Keratinocyte (primary cell): ENCODE data around the gene HAND2. TPM values are rescaled to one million over a fixed set of nuclear protein-coding genes. Genes with fewer than 3 reads are reported as not detected.
A peak's percentile ranks its signal among the peaks of the same experiment; 100 is the strongest.

Source experiments
- DNase-seq: peaks from one replicate; pipeline ENCODE4 v3.0.0-alpha.2; 2011; ENCODE audit warnings: low read depth, missing footprints, low spot score
- FAIRE-seq: peaks from 2 replicates; lab custom pipeline; 2011; peaks lifted over from hg19 to GRCh38; lab: Jason Lieb, UNC
- H2AFZ ChIP-seq: 2 replicates; pipeline ENCODE4 v1.6.0; 2012; ENCODE audit warnings: low read length, control low read depth, inconsistent platforms; ENCODE audit not compliant: control insufficient read depth
- H3K27ac ChIP-seq: 2 replicates; pipeline ENCODE4 v1.5.1; 2011; ENCODE audit warnings: low read length; ENCODE audit not compliant: control insufficient read depth, insufficient read depth
- H3K27me3 ChIP-seq: 3 replicates; pipeline ENCODE4 v1.6.0; 2011; ENCODE audit warnings: low read length; ENCODE audit not compliant: control insufficient read depth, insufficient read depth; ENCODE audit errors: extremely low read depth
- H3K36me3 ChIP-seq, 2 experiments: 2 replicates in 1 of 2; 3 replicates in 1 of 2; pipeline ENCODE4 v1.5.1; 2011; ENCODE audit warnings: low read length in 2 of 2, mild to moderate bottlenecking in 1 of 2; ENCODE audit not compliant: control insufficient read depth in 2 of 2, insufficient read depth in 2 of 2; ENCODE audit errors: extremely low read depth in 1 of 2
- H3K4me1 ChIP-seq: 3 replicates; pipeline ENCODE4 v1.5.1; 2011; ENCODE audit warnings: low read length; ENCODE audit not compliant: control insufficient read depth, insufficient read depth; ENCODE audit errors: extremely low read depth
- H3K4me2 ChIP-seq: 3 replicates; pipeline ENCODE4 v1.6.0; 2011; ENCODE audit warnings: low read depth, low read length; ENCODE audit not compliant: control insufficient read depth, insufficient read depth; ENCODE audit errors: extremely low read depth
- H3K4me3 ChIP-seq, 3 experiments: fragments of 200-600 bp in 1 of 3; sonication (generic) in 1 of 3; 2 replicates in 2 of 3; 3 replicates in 1 of 3; pipeline ENCODE4 v1.5.1; 2011 to 2016; ENCODE audit warnings: low read length in 3 of 3, mild to moderate bottlenecking in 3 of 3, control low read depth in 2 of 3, inconsistent platforms in 1 of 3, low read depth in 1 of 3, mixed read lengths in 1 of 3, mixed run types in 1 of 3, moderate library complexity in 1 of 3; ENCODE audit not compliant: control insufficient read depth in 2 of 3, insufficient read depth in 2 of 3; ENCODE audit errors: extremely low read depth in 1 of 3
- H3K79me2 ChIP-seq: 2 replicates; pipeline ENCODE4 v1.6.0; 2012; ENCODE audit warnings: low read length; ENCODE audit not compliant: control insufficient read depth, insufficient read depth
- H3K9ac ChIP-seq: 3 replicates; pipeline ENCODE4 v1.6.0; 2011; ENCODE audit warnings: low read length; ENCODE audit not compliant: control insufficient read depth, insufficient read depth; ENCODE audit errors: extremely low read depth
- H3K9me1 ChIP-seq: 3 replicates; pipeline ENCODE4 v1.6.0; 2011; ENCODE audit warnings: low read length; ENCODE audit not compliant: control insufficient read depth, insufficient read depth; ENCODE audit errors: extremely low read depth
- H3K9me3 ChIP-seq: 2 replicates; pipeline ENCODE4 v1.5.1; 2012; ENCODE audit warnings: low read depth, low read length; ENCODE audit not compliant: control insufficient read depth
- H4K20me1 ChIP-seq: 3 replicates; pipeline ENCODE4 v1.6.0; 2011; ENCODE audit warnings: low read length; ENCODE audit not compliant: control insufficient read depth, insufficient read depth; ENCODE audit errors: extremely low read depth
- EZH2 ChIP-seq: IDR thresholded peaks from one replicate; pipeline ENCODE4 v1.6.1; 2012; ENCODE audit warnings: inconsistent platforms, mild to moderate bottlenecking, low read length, moderate library complexity
- dilution Hi-C: fragments of 300-500 bp; cut with MboI; formaldehyde crosslinking; loops from one replicate; pipeline ENCODE4 v1.7.0; 2020; ENCODE audit warnings: low sequenced_read_pairs; ENCODE audit not compliant: extremely low pct_ligation_motif_present
- polyA plus RNA-seq, 5 experiments: library from polyadenylated mRNA; depleted of rRNA in 3 of 5; stranded (reverse) in 3 of 5; stranded (forward) in 1 of 5; unstranded in 1 of 5; fragments of >200 nt; gene quantifications; 1 replicate in 1 of 5; 2 replicates in 3 of 5; 3 replicates in 1 of 5; pipeline versions ENCODE4 v1.2.1 to v1.2.3, GENCODE V29; 2011 to 2012; ENCODE audit warnings: missing spikeins in 2 of 5, low read depth in 1 of 5, low replicate concordance in 1 of 5
- TF ChIP-seq, protein P1 (sequence below), 3 experiments: IDR thresholded peaks in 1 of 3; conservative IDR thresholded peaks in 1 of 3; optimal IDR thresholded peaks in 1 of 3; 2 replicates in 2 of 3; 3 replicates in 1 of 3; pipeline versions ENCODE3 to v1.5.1; 2011; ENCODE audit warnings: low read length in 3 of 3, mild to moderate bottlenecking in 3 of 3, moderate library complexity in 2 of 3, control low read depth in 1 of 3, inconsistent platforms in 1 of 3; ENCODE audit not compliant: insufficient read depth in 2 of 3; ENCODE audit errors: extremely low read depth in 1 of 3

Gene HAND2
- polyA plus RNA-seq, 1 donor (not counting 4 experiments of a cell fraction or from before 2014, with no cell fraction given) = not detected

DNA sequence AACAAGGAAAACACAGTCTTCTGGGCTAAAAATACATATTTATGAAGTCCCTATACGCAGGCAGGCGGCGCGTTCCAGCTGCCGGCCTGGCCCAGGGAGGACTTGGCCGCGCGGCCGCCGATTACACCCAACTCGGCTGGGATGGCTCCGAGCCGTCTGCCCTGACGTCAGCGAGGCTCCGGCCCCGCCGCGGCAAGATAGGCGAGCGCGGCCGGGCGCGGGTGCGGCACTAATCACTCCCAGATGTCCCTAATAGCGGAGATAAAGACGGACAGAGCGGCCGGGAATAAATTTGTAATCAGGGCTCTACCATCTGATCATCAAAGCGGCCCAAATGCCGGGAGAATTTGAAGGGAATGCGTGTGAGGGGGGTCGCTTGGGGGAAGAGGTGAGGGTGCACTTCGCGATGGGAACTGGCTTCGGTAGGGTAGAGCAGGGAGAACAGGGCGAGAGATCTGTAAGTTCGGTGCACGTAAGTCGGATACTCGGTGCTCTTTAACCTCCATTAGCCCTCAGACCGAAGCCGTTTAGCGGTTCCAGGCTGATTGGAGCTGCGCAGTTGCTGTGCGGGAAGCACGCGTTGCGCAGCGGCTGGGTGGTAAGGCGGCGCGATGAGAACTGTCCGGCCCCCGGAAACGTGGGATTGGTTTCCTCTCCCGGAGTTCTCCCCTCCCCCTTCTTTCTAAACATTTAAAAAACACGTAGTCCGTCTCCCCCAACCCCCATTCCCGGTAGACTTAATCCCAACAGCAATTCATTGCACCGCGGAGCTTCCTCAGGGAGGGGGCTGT, 7.7 kb downstream of the HAND2 start:
- Histone ChIP-seq H3K79me2 (no peaks in the 10 kb centered on the region), H4K20me1 (no peaks in the 10 kb centered on the region), H3K4me3 (peak overlapping the region in 2 of 3 experiments; percentile 32 to 49), H3K27me3 (peaks cover 99% of the 10 kb centered on the region), H3K4me1 (peaks cover 3% of the 10 kb centered on the region), H3K9ac (no peak overlapping the region), H3K9me3 (peaks cover 10% of the 10 kb centered on the region), H3K4me2 (peak overlapping the region; percentile 77), H2AFZ (no peak overlapping the region), H3K9me1 (no peaks in the 10 kb centered on the region), H3K27ac (no peak overlapping the region), H3K36me3 (no peaks in the 10 kb centered on the region)
- TF ChIP-seq EZH2 = peak; percentile 73
- TF ChIP-seq, protein P1, sequence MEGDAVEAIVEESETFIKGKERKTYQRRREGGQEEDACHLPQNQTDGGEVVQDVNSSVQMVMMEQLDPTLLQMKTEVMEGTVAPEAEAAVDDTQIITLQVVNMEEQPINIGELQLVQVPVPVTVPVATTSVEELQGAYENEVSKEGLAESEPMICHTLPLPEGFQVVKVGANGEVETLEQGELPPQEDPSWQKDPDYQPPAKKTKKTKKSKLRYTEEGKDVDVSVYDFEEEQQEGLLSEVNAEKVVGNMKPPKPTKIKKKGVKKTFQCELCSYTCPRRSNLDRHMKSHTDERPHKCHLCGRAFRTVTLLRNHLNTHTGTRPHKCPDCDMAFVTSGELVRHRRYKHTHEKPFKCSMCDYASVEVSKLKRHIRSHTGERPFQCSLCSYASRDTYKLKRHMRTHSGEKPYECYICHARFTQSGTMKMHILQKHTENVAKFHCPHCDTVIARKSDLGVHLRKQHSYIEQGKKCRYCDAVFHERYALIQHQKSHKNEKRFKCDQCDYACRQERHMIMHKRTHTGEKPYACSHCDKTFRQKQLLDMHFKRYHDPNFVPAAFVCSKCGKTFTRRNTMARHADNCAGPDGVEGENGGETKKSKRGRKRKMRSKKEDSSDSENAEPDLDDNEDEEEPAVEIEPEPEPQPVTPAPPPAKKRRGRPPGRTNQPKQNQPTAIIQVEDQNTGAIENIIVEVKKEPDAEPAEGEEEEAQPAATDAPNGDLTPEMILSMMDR (optimal IDR thresholded peaks at IDR 0.05 in 1 of 3, IDR thresholded peaks at IDR 0.05 in 1 of 3, conservative IDR thresholded peaks at IDR 0.05 in 1 of 3; ENCODE audit: extremely low read depth in 1 of 3, insufficient read depth in 2 of 3, low read length in 3 of 3) = no peak
- DNase-seq (no peak), FAIRE-seq (no peak)
- dilution Hi-C loops = no loop called here

DNA sequence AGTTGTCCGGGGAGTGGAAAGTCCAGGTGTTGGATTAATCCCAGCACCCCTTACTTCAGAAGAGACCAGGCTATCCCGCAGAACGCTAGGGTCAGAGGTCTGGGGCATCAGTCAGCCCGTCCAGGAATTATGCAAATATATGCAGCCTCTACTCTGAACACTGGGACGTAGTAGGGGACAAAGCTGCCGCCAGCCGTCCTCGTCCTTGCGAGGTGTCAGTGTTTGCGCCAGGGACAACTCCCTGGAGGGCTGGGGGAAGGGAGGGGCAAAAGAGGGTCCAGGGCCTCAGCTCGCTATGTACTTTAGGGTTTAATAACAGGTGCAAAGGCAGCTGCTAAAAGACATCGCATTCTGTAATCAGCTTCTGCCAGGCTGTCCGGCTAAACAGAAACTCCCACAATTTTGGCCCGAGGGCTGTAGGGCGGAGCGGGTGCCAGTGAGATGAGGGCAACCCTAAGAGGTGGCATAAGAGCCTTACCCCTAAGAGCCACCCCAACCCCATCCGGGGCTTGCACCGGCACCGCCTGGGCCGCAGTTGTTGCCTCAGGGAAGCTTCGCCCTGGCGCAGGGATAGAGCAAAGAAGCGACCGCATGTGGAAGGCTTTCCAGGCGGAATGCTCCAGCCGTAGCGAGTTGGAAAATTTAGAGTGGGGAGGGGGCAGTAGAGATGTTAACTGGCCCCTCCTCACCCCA, 8.4 kb downstream of the HAND2 start:
- H3K4me1 ChIP-seq = peaks cover 3% of the 10 kb centered on the region
- peak overlapping the region; percentile 77 for H3K4me2 ChIP-seq
- no peaks in the 10 kb centered on the region for H3K36me3 ChIP-seq
- H3K9me3 ChIP-seq = peaks cover 9% of the 10 kb centered on the region
- H3K27me3 ChIP-seq = peaks cover 99% of the 10 kb centered on the region
- no peak for DNase-seq
- TF ChIP-seq, protein P1 (optimal IDR thresholded peaks at IDR 0.05 in 1 of 3, IDR thresholded peaks at IDR 0.05 in 1 of 3, conservative IDR thresholded peaks at IDR 0.05 in 1 of 3; ENCODE audit: extremely low read depth in 1 of 3, insufficient read depth in 2 of 3, low read length in 3 of 3) = no peak
- peak; percentile 19 for TF ChIP-seq EZH2
- no peaks in the 10 kb centered on the region for H3K9me1 ChIP-seq
- H3K79me2 ChIP-seq = no peaks in the 10 kb centered on the region
- peak overlapping the region in 1 of 3 experiments; percentile 49 for H3K4me3 ChIP-seq
- no peaks in the 10 kb centered on the region for H4K20me1 ChIP-seq
- dilution Hi-C loops = no loop called here
- H3K27ac ChIP-seq = no peak overlapping the region
- H3K9ac ChIP-seq = no peak overlapping the region
- H2AFZ ChIP-seq = no peak overlapping the region
- no peak for FAIRE-seq
